CD4-positive, alpha-beta T cell treated with Interleukin-6 at 100 ng/mL for 8 hours (primary cell): Measurements from ENCODE around the gene CCBE1.
"Not testable (repeated sequence)": the region's sequence is repeated elsewhere in the genome, so short reads cannot be mapped to it uniquely, and the experiment has no call there.

ENCODE experiments used
- DNase-seq: peaks from one replicate; pipeline ENCODE4 v3.0.0-alpha.2; 2020; ENCODE audit warnings: mixed read lengths, low spot score

Gene CCBE1

DNA sequence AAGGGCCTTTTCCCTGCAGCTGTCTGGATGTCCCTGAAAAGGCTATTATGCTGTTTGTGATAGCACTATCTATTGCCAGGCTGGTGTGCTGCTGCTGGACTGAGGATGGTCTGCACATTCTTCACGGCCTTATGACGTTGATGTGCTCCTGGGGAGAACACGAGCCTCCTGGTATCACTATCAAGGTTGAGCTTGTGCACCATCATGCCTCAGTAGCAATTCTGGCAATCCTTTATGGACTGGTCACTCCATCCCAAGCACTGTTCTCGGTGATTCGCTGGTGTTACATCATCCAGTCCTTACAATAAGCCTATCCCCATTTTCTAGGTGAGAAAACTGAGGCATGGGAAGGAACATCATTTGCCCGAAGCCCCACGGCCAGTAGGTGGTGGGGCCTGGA is 18.2 kb upstream of the CCBE1 start:
- no peak for DNase-seq

- DNase-seq, result not testable (repeated sequence)
Observed at GRCh38 chr18:59714096-59714495, 16.9 kb upstream of the CCBE1 start.

DNA sequence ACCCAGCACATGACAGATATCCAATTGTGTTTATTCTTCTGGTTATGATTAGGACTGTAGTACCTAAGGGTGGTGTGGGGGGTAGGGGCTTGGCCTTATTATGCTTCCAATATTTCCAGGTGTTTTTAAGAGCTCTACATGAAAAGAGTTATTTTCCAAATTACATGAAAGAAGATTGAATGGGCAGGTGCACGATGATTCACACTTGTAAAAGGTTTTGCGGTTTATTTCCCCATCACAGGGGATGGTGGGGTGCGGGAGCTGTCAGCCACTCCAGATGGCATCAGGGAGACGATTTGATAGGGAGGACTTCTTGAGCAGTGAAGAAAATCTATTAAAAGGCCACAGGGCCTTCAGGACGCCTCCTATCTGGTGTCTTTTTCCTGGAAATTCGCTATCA is 15.1 kb upstream of the CCBE1 start:
- DNase-seq, result no peak

DNA sequence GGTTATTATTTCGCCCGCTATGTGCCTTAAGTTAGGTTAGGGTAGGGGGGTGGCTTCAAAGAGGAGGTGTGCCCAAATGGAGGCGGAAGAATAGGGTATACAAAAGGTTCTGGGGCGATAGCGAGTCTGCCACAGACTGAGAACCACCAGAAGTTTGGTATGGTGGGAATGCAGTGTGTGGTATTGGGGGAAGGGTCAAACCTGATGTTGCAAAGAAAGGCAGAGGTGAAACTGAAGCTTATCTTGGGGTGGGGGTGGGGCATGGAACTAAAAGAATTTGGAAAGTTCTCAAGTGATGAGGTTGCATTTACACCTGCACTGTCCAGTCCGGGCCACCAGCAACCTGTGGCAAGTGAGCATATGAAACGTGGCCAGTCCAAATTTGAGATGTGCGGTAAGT is 11.8 kb upstream of the CCBE1 start:
- no peak for DNase-seq

GRCh38 chr18:59707306-59707705 is 10.1 kb upstream of the CCBE1 start:
- no peak for DNase-seq

GRCh38 chr18:59706499-59706898 is 9.3 kb upstream of the CCBE1 start:
- DNase-seq, result no peak

GRCh38 chr18:59705145-59705544 is 7.9 kb upstream of the CCBE1 start:
- no peak for DNase-seq

DNA sequence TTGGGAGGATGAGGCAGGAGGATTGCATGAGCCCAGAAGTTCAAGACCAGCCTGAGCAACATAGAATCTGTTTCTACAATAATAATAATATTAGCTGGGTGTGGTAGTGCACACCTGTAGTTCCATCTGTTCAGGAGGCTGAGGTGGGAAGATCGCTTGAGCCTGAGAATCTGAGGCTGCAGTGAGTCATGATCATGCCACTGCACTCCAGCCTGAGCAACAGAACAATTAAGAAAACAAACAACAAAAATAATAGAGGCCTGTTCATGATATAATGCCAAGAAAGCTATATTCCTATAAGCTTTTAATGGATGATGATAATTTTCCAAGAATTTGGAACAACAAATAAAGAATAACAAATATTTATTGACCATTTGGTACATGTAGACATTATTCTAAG is 6.9 kb upstream of the CCBE1 start:
- no peak for DNase-seq

DNA sequence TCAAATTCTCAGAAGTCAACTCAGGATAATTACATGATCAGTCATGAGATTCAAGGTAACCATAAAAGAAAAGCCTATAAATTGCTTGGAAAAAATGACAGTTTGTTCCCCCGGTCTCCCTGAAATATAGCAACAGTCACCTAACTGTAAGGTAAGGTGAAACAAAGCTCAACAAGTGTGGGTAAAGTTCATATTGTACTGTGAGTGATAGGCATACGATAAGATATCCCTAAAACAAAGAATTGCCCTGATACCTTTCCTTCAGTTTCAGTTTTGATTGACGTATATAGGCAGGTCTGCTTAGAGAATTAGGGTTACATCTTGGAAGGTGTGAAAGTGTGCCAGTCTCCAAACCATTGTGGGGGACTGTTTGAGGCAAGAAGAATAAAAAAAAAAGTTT is 4.0 kb upstream of the CCBE1 start:
- DNase-seq, result no peak

DNA sequence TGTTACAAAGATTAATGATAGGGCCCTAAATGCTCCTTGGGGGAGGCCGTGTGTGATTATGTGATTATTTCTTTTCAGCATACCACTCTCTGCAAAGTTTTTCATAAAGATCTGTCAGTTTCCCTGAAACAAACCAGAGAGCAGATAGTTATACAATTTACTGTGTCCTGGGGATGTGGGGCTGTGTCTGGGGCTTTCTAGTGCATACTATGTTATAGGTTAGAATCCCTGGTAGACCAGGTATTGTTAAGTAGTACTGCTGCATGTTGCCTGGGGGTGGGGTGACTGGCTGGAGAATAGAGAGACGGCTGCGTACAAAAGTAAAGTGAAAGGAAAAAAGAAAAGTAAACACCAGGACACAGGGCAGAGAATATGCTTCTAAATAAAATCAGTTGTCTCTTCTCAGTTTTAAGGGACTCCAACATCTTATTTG is 3.3 kb upstream of the CCBE1 start:
- no peak for DNase-seq

DNA sequence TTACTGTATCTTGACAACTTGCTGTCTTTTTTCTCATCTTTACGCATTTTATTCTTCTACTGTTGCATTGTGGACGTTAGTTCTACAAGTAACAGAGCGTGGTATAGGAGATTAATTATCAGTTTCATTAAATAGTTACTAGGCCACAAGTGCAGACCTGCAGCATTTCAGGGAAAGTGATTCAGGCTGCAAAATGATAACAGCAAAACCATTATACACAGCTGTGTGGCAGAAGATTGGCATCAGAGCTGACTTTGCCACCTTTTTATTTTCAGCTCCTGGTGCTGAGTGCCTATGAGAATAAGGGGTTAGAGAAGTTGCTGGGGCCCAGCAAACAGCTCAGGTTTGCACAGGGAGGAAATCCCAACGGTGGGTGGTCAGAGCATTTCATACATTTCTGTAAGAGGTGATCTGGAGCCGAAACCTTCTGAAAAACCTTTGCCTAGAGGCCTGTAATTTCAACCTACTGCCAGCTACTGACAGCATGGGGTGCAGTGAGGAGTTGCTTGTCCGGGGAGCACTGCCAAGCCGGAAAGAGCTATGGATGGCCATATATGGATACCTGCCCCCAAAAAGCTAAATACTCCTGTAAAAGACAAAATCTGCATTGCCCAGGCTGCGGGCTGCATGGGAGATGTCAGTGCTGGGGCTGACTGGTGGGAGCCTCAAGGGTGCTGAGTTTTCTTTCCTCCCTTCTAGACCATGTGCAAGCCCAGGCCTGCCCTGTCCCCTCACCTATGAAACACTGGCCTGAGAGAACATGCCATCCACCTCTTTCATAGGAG is 2.7 kb upstream of the CCBE1 start:
- DNase-seq, result no peak

GRCh38 chr18:59699061-59699460 is 1.8 kb upstream of the CCBE1 start:
- DNase-seq, result no peak

- DNase-seq, result no peak
Observed at GRCh38 chr18:59696311-59697235, 650 bp downstream of the CCBE1 start.

GRCh38 chr18:59695551-59695950 is 1.7 kb downstream of the CCBE1 start:
- no peak for DNase-seq

DNA sequence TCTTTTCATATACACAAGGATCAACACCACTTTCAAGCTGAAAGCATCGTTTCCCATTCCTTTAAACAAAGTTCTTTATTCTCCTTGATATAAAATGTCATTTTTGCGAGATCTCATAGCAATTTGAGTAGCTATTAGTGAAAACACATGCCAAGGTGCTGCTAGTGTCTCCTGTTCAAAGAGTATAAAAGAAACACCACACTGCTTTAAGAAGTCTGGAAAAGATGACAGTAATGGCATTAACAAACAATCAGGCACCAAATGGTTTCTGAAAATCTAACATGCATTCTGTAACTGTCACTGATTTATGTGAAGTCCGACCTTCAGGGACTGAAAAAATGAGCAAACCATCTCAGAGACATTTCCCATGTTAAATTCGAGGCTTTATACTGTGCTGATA is 2.4 kb downstream of the CCBE1 start:
- DNase-seq, result no peak

GRCh38 chr18:59691996-59692395 is 5.2 kb downstream of the CCBE1 start:
- no peak for DNase-seq

DNA sequence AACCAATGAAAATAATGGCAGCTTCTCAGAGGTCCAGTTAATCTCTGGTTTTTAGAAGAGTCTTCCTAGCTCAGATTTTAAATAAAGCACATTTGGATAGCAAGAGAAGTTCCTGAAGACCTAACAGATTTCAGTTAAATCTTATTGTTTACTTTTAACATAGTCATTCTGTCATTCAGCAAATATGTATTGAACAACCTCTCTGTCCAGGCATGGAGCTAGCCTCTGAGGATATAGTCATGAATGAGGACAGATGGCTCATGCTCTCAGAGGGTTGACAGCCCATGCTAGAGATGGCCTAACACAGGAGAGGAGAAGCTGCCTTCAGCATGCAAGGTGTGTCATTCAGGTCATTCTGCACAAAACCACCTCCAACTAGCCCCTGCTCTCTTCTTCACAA is 6.2 kb downstream of the CCBE1 start:
- no peak for DNase-seq

DNA sequence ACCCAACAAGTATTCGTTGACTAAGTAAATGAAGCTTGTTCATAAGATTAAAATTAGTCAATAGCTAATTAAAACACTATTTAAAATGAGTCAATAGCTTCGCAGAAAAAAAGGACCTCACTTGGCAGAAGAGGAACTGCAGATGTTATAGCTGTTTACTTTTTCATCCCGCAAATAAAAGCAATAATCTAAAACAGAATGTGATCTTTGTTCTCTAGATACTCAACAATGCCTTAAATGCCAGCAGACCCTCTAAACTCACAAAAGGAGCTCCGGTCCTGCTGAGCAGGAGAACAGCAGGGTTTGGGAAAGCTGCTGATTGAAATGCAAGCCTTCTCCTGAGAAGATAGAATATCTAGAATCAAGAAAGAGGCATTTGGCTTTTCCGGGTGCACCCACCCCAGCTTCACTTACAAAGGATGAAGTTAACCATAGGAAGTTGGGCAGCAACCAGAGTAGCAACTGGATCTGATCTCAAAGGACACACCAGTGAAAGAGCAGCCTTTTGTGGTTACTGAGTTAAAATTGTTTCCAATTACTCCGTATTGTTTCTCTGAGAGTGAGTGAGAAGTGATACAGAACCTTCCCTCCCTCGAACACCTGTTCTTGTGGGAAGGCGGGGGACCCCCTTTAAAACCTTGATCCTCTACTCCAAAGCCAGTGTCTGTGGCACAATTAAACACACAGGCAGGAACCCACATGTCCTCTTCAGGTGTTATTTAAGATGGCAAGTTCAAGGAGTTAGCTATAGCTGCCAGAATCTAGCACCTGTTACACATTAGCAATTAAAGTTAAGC is 6.8 kb downstream of the CCBE1 start:
- no peak for DNase-seq

DNA sequence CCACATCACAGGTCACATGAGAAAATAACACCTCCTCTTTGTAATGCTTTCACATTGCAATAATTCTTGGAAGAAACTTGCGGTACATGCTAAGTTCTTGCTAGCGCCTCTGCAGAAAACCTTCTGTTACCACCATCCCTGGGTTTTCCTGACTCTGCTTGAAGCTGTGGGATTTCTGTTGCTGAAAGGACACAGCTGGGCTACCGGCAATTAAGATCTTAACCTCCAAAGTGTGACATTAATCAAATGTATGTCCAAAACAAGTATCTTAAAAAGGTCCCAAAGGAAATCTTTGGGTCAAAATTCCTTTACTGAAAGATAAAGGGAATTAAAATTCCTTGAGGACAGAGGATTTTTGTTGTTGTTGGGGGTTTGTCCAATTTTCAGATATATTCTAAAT is 7.5 kb downstream of the CCBE1 start:
- no peak for DNase-seq

DNA sequence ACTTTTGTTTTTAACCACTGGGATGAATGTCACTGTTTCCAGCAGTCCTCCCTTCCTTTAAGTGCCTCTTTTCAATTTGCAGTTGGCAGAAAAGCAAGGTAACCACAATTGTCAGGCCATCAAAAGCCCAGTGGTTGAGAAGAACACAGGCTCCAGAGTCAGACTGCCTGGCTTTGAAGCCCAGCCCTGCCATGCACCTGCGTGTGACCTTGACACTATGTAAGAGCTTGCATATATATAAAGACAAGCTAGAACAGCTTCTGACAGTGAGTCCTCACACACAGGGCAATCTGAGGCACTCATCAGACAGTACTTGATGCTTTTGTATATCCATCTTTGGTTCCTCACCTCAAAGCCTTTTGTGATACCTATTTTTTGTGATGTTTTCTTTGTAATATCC is 11.0 kb downstream of the CCBE1 start:
- DNase-seq, result no peak

- DNase-seq, result no peak
Observed at GRCh38 chr18:59685501-59685900, 11.7 kb downstream of the CCBE1 start.

DNA sequence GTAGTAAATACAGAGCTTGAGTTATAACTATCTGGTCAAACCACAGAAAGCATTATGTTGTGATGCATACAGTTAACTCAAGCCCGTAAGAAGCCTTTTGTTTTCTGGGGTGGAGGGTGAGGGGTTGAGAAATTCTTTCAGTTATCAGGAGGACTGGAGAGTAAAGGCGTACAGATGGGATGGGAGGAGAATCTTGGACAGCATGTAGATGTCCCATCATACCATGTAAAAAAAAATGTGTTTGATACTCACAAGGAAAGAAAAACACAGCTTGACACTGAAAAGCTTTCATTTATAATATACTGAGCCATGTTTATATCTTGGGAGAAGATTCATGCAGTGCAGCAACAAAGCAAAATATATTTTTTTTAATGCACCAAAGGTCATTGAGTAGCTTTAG is 12.4 kb downstream of the CCBE1 start:
- no peak for DNase-seq
